Immature natural killer cell (primary cell): Measurements from ENCODE around the gene TMEM63C. TPM values are rescaled to one million over a fixed set of nuclear protein-coding genes. Genes with fewer than 3 reads are reported as not detected.
"Not testable (repeated sequence)": the region's sequence is repeated elsewhere in the genome, so short reads cannot be mapped to it uniquely, and the experiment has no call there.

ENCODE experiments used
- DNase-seq, 3 donors: peaks; one replicate each; pipeline ENCODE4 v3.0.0; 2022; ENCODE audit warnings: mixed read lengths in 1 of 3
- H3K27ac Mint-ChIP-seq, 6 donors: one replicate each; pipeline ENCODE4 v1.8.0; 2020; ENCODE audit warnings: mixed read lengths in 6 of 6, mild to moderate bottlenecking in 5 of 6, inconsistent platforms in 4 of 6, moderate library complexity in 3 of 6
- H3K27me3 Mint-ChIP-seq, 3 donors: one replicate each; pipeline ENCODE4 v1.8.0; 2020 to 2021; ENCODE audit warnings: low read depth in 3 of 3, mild to moderate bottlenecking in 3 of 3, mixed read lengths in 3 of 3, moderate library complexity in 3 of 3, inconsistent platforms in 1 of 3
- H3K36me3 Mint-ChIP-seq, 3 donors: one replicate each; pipeline ENCODE4 v1.8.0; 2020; ENCODE audit warnings: mixed read lengths in 3 of 3, inconsistent platforms in 2 of 3, mild to moderate bottlenecking in 2 of 3
- H3K4me1 Mint-ChIP-seq, 2 donors: one replicate each; pipeline ENCODE4 v1.8.0; 2020; ENCODE audit warnings: inconsistent platforms in 2 of 2, mild to moderate bottlenecking in 2 of 2, mixed read lengths in 2 of 2, moderate library complexity in 1 of 2
- H3K4me3 Mint-ChIP-seq, 5 donors: one replicate each; pipeline ENCODE4 v1.8.0; 2020; ENCODE audit warnings: mild to moderate bottlenecking in 5 of 5, mixed read lengths in 5 of 5, inconsistent platforms in 3 of 5, moderate library complexity in 3 of 5
- H3K9me3 Mint-ChIP-seq, 6 donors: one replicate each; pipeline ENCODE4 v1.8.0; 2020; ENCODE audit warnings: mild to moderate bottlenecking in 6 of 6, mixed read lengths in 6 of 6, inconsistent platforms in 4 of 6, moderate library complexity in 3 of 6
- polyA plus RNA-seq, 3 donors: library from polyadenylated mRNA; unstranded; fragments of 300-500 nt; fragmentation: Illumina TruSeq; gene quantifications; one replicate each; pipeline ENCODE4 v1.2.3, GENCODE V29; 2021

TMEM63C gene
- polyA plus RNA-seq, 3 donors from 2014 or later: 0.03 to 0.64 TPM; not detected in 1

GRCh38 chr14:77173911-77174617 lies 7.5 kb upstream of the TMEM63C start:
- not testable (repeated sequence) for H3K4me1 Mint-ChIP-seq, H3K27ac Mint-ChIP-seq, H3K4me3 Mint-ChIP-seq, DNase-seq, H3K36me3 Mint-ChIP-seq
- Mint-ChIP-seq H3K9me3 (peaks cover 9 to 18% (median 13%) of the 10 kb centered on the region in 6 donors), H3K27me3 (peaks cover 1 to 13% (median 10%) of the 10 kb centered on the region in 3 donors)

- Mint-ChIP-seq H3K27ac (no peak overlapping the region), H3K9me3 (peaks cover 0 to 5% (median 3%) of the 10 kb centered on the region in 6 donors), H3K36me3 (no peaks in the 10 kb centered on the region), H3K4me1 (peaks cover 0 to 1% of the 10 kb centered on the region in 2 donors), H3K27me3 (peaks cover 1 to 21% (median 10%) of the 10 kb centered on the region in 3 donors), H3K4me3 (no peak overlapping the region)
- DNase-seq: no peak
Measured at GRCh38 chr14:77175843-77176242, 5.8 kb upstream of the TMEM63C start.

- Mint-ChIP-seq H3K27me3 (peaks cover 1 to 21% (median 10%) of the 10 kb centered on the region in 3 donors), H3K4me1 (peaks cover 11 to 12% of the 10 kb centered on the region in 2 donors), H3K36me3 (no peaks in the 10 kb centered on the region), H3K4me3 (no peak overlapping the region), H3K27ac (no peak overlapping the region), H3K9me3 (no peaks in the 10 kb centered on the region)
- no peak for DNase-seq
Measured at GRCh38 chr14:77177702-77178101, 3.9 kb upstream of the TMEM63C start.

- DNase-seq: no peak
- no peak overlapping the region for H3K4me3 Mint-ChIP-seq
- H3K4me1 Mint-ChIP-seq: peaks cover 14 to 15% of the 10 kb centered on the region in 2 donors
- H3K36me3 Mint-ChIP-seq: no peaks in the 10 kb centered on the region
- peaks cover 1 to 16% (median 8%) of the 10 kb centered on the region in 3 donors for H3K27me3 Mint-ChIP-seq
- H3K27ac Mint-ChIP-seq: no peak overlapping the region
- no peaks in the 10 kb centered on the region for H3K9me3 Mint-ChIP-seq
Measured at GRCh38 chr14:77178656-77179055, 2.9 kb upstream of the TMEM63C start.

GRCh38 chr14:77180726-77181602 lies 634 bp upstream of the TMEM63C start:
- Mint-ChIP-seq H3K36me3 (no peaks in the 10 kb centered on the region), H3K9me3 (no peaks in the 10 kb centered on the region), H3K4me1 (peaks cover 22 to 23% of the 10 kb centered on the region in 2 donors), H3K27ac (peak overlapping the region in 2 of 6 donors; percentile 53 to 64), H3K4me3 (peak overlapping the region; percentile 73 to 84 (median 77)), H3K27me3 (peaks cover 1 to 21% (median 2%) of the 10 kb centered on the region in 3 donors)
- peak in 1 of 3 donors; percentile 9 for DNase-seq

GRCh38 chr14:77183896-77184295 lies 2.3 kb downstream of the TMEM63C start:
- no peak overlapping the region for H3K27ac Mint-ChIP-seq
- H3K4me3 Mint-ChIP-seq: no peak overlapping the region
- H3K27me3 Mint-ChIP-seq: peaks cover 1 to 26% (median 2%) of the 10 kb centered on the region in 3 donors
- DNase-seq: no peak
- no peaks in the 10 kb centered on the region for H3K9me3 Mint-ChIP-seq
- H3K36me3 Mint-ChIP-seq: no peaks in the 10 kb centered on the region
- peaks cover 22 to 23% of the 10 kb centered on the region in 2 donors for H3K4me1 Mint-ChIP-seq

GRCh38 chr14:77184396-77185092 lies 2.9 kb downstream of the TMEM63C start:
- H3K9me3 Mint-ChIP-seq: no peaks in the 10 kb centered on the region
- no peak for DNase-seq
- peaks cover 1 to 26% (median 2%) of the 10 kb centered on the region in 3 donors for H3K27me3 Mint-ChIP-seq
- peaks cover 22 to 23% of the 10 kb centered on the region in 2 donors for H3K4me1 Mint-ChIP-seq
- no peaks in the 10 kb centered on the region for H3K36me3 Mint-ChIP-seq
- H3K4me3 Mint-ChIP-seq: peak overlapping the region in 1 of 5 donors; percentile 10
- H3K27ac Mint-ChIP-seq: no peak overlapping the region

GRCh38 chr14:77185093-77185465 lies 3.5 kb downstream of the TMEM63C start:
- no peaks in the 10 kb centered on the region for H3K36me3 Mint-ChIP-seq
- H3K27ac Mint-ChIP-seq: no peak overlapping the region
- H3K9me3 Mint-ChIP-seq: no peaks in the 10 kb centered on the region
- H3K4me3 Mint-ChIP-seq: no peak overlapping the region
- peaks cover 1 to 22% (median 2%) of the 10 kb centered on the region in 3 donors for H3K27me3 Mint-ChIP-seq
- peaks cover 22 to 23% of the 10 kb centered on the region in 2 donors for H3K4me1 Mint-ChIP-seq
- no peak for DNase-seq

- Mint-ChIP-seq H3K27me3 (peaks cover 1 to 18% (median 2%) of the 10 kb centered on the region in 3 donors), H3K4me3 (no peak overlapping the region), H3K4me1 (peaks cover 16% of the 10 kb centered on the region in 2 donors), H3K27ac (no peak overlapping the region), H3K36me3 (no peaks in the 10 kb centered on the region), H3K9me3 (no peaks in the 10 kb centered on the region)
- no peak for DNase-seq
Measured at GRCh38 chr14:77186911-77187648, 5.5 kb downstream of the TMEM63C start.

GRCh38 chr14:77187649-77188012 lies 6.0 kb downstream of the TMEM63C start:
- Mint-ChIP-seq H3K27ac (no peak overlapping the region), H3K9me3 (no peaks in the 10 kb centered on the region), H3K4me3 (no peak overlapping the region), H3K27me3 (peaks cover 1 to 21% (median 2%) of the 10 kb centered on the region in 3 donors), H3K36me3 (no peaks in the 10 kb centered on the region), H3K4me1 (peaks cover 12% of the 10 kb centered on the region in 2 donors)
- DNase-seq: no peak

- H3K36me3 Mint-ChIP-seq: no peaks in the 10 kb centered on the region
- H3K4me1 Mint-ChIP-seq: peaks cover 5% of the 10 kb centered on the region in 2 donors
- H3K4me3 Mint-ChIP-seq: no peak overlapping the region
- peaks cover 0 to 20% (median 2%) of the 10 kb centered on the region in 3 donors for H3K27me3 Mint-ChIP-seq
- DNase-seq: no peak
- H3K9me3 Mint-ChIP-seq: no peaks in the 10 kb centered on the region
- H3K27ac Mint-ChIP-seq: no peak overlapping the region
Measured at GRCh38 chr14:77189479-77189878, 7.9 kb downstream of the TMEM63C start.

GRCh38 chr14:77190977-77191376 lies 9.4 kb downstream of the TMEM63C start:
- no peaks in the 10 kb centered on the region for H3K36me3 Mint-ChIP-seq
- DNase-seq: no peak
- no peak overlapping the region for H3K27ac Mint-ChIP-seq
- no peaks in the 10 kb centered on the region for H3K4me1 Mint-ChIP-seq
- no peak overlapping the region for H3K4me3 Mint-ChIP-seq
- no peaks in the 10 kb centered on the region for H3K9me3 Mint-ChIP-seq
- H3K27me3 Mint-ChIP-seq: peaks cover 0 to 16% (median 2%) of the 10 kb centered on the region in 3 donors

GRCh38 chr14:77194706-77195105 lies 13.1 kb downstream of the TMEM63C start:
- Mint-ChIP-seq H3K9me3 (no peaks in the 10 kb centered on the region), H3K4me1 (no peaks in the 10 kb centered on the region), H3K27ac (no peak overlapping the region), H3K4me3 (no peak overlapping the region), H3K36me3 (no peaks in the 10 kb centered on the region), H3K27me3 (peaks cover 0 to 11% (median 2%) of the 10 kb centered on the region in 3 donors)
- no peak for DNase-seq
